NCI-H526 treated with DMSO at 0.1 percent for 48 hours (cell line): Measurements from ENCODE around the gene MACF1.
"Not testable (repeated sequence)": the region's sequence is repeated elsewhere in the genome, so short reads cannot be mapped to it uniquely, and the experiment has no call there.

Source experiments
- DNase-seq: peaks from one replicate; lab custom pipeline; 2025; lab: John Stamatoyannopoulos, UW

The MACF1 gene

DNA sequence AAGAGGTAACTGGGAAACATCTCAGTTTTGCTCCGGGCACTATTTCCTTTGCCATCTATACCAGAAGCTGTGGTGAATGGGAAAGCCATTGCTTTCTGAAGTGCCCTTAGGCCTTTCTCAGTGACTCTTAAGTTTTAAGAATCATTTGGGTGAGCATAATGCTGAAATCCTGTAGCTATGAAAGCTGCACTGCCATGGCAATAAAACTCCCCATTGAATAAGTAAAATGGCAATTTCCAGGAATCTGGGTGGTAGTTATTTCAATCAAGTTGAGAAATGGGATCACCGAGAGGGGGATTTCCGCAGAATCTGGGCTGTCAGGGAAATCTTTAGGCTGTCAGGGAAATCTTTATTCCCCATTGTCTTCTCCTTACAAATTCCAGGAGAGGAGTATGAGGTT is 26.8 kb upstream of the MACF1 start:
- no peak for DNase-seq

DNA sequence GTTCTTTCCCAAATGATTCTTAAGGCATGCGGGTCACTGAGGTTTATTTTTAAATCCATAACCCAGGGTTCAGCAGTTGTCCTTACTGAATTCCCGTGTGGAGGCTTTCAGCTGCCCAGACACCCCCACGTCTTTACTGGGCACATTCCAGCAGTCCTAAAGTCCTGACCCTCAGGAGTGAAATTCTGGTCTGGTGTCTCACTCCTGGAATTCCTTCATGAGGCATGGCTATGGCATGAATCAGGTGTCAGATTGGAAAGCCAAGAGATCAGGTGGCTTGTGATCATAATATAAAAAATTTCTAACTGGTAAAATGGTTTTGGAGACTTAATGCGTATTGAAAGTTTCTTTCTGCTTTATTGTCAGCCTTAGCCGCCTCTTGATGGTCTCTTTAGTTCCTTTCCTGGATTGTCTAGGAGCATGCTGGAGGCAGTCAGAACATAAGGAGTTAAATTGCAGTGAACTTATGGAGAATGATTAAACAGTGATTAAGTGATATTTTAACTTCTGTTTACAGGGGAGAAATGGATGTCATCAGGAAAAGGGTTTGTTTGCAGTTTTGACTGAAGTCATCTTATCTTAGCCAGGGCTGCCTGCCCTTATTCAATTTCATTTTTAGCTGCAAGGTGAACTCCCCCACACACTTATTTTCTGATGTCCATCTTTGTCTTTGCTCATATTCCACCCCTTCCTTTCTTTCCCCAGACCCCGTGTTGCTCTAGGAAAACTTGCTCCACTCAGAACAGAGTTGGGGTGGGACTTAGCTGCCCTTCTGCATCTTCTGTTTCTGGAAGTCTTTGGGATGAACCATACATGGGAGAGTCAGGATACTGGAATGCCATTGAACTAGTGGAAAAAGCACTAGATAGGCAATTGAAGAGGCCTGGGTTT is 25.7 kb upstream of the MACF1 start:
- DNase-seq, result no peak

DNA sequence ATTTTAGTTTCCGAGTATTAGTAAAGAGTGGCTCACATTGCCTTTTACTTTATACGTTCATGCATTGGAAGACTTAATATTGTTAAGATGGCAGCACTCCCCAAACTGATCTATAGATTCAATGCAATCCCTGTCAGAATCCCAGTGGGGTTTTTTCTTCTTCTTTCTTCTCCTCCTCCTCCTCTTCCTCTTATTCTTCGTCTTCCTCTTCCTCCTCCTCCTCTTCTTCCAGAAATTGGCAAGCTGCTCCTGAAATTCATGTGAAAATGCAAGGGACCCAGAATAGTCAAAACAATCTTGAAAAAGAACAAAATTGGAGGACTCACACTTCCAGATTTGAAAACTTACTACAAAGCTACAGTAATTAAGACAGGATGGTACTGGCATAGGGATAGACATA is 23.2 kb upstream of the MACF1 start:
- no peak for DNase-seq

DNA sequence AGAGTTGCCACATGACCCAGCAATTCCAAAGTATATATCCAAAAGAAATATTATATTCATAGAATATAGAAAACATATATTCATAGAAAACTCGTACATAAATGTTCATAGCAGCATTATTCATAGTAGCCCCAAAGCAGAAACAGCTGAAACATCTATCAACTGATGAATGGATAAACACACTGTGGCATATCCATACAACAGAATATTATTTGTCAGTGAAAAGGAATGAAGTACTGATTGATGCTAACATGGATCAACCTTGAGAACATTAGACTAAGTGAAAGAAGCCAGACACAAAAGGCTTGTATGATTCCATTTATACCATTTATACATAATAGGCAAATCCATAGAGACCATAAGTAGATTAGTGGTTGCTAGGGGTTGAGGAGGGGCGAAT is 21.7 kb upstream of the MACF1 start:
- no peak for DNase-seq

DNA sequence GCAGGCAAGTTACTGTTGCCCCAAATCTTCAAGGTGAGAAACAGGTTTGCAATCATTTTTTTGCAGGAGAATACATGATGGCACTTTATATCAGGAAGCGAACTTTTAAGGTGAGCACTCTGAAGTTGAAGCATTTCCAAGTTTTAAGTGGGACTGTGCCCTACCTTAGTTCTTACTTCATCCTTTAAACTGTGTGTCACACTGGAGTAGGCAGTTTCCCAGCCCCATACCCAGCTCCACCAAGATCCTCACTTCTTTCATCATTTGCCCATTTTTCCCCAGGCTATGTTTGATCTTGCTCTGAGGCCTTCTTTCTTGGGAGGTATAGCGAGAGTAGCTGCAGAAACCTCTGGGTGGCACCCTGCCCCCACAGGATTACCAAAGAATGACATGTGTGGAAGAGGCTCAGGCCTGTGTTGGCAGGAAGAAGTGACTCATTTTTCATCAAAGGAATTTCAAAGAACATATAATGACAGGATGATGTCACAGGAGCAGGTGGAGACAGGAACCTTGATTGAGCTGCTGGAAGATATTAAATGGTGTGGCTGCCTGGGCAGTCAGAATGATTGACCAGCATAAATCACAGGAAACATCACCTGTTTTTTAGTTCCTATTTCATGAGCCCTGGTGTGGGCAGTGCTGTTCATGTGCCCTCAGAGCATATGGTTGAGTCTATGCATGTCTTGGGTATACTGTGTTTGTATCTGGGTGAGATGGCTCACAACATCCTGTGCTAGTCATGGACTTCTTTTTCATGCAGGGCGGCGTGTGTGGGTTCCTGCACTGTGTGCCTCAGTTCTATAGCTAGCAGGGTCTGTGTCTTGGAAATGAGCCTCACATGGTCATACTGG is 20.8 kb upstream of the MACF1 start:
- DNase-seq, result no peak

DNA sequence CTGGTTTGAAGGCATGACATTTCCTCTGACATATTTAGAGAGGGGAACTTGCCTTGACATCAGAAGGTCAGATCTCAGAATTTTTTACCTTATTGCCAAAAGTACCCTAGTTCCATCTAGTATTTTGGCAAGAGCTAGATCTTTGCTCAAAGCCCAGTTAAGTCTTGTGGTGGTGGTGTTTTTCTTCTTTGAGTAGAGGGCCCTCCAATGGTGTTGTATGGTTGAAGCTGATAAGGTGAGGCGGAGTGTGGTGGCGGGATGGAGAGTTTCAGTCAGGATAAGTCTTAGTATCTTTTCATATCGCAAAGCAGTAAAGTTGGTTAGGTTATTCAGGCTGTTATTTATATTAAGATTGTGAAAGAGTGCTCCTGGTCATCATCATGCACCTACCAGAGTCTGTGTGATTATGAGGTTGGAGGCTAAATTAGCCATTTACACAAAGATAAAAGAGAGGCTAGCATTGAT is 20.1 kb upstream of the MACF1 start:
- DNase-seq, result no peak

DNA sequence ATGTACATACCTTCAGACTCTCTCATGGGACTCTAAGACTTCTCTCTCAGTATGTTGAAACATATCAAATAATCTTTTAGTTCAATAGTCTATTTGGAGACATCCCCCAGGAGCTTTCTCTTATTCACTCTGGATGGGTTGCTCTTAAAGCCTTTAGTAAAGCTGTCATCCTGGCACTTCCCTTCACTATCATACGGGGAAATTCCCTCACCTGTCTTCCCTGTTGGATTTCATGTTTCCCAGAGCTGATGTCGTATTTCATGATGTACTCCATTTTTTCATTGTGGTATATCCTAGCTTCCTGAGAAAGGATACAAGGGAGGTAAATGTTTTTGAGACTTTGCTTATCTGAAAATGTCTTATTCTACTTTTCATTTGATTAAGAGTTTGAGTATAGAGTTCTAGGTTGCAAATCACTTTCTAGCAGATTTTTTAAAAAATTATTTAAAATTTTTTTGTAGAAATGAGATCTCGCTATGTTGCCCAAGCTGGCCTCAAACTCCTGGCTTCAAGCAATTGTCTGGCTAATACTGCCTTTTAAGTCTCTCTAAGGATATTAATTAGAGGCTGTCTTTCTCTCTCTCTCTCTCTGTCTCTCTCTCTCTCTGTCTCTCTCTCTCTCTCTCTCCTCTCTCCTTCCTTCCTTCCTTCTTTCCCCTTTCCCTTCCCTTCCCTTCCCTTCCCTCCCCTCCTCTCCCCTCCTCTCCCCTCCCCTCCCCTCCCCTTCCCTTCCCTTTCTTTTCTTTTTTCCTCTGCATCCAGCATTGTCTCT is 17.0 kb upstream of the MACF1 start:
- DNase-seq, result no peak

DNA sequence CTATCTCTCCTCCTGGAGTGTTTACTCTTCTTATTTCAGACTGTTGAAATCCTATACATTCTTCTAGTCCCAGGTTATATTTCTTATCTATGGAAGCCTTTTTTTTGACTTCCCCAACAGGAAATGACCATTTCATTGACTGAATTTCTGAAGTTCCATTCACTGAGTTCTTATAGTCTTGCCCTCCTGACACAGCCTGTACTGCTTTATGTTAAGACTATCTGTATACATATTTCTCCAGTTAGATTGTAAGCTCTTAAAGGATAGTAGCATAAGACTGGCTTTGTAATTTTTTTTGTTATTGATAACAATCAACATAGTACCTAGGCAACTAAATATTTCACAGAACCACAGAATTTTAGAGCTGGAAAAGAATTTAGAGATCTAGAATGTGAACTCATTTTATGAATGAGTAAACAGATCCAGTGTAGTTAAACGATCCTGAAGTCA is 14.9 kb upstream of the MACF1 start:
- DNase-seq, result no peak

DNA sequence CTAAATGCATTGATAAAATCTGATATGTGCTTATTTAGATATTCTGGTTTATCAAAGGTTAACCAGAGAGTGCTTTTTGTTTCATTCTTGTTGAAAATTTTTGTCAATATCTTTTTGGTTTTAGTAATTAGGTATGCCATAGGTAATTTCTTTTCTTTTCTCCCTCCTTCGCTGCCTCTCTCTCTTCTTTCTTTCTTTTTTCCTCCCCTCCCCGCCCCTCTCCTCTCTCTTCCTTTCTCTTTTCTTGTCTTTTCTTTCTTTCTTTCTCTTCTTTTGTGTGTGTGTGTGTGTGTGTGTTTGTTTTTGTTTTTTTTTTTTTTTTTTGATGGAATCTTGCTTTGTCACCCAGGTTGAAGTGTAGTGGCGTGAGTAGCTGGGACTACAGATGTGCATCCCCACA is 14.4 kb upstream of the MACF1 start:
- DNase-seq, result no peak

DNA sequence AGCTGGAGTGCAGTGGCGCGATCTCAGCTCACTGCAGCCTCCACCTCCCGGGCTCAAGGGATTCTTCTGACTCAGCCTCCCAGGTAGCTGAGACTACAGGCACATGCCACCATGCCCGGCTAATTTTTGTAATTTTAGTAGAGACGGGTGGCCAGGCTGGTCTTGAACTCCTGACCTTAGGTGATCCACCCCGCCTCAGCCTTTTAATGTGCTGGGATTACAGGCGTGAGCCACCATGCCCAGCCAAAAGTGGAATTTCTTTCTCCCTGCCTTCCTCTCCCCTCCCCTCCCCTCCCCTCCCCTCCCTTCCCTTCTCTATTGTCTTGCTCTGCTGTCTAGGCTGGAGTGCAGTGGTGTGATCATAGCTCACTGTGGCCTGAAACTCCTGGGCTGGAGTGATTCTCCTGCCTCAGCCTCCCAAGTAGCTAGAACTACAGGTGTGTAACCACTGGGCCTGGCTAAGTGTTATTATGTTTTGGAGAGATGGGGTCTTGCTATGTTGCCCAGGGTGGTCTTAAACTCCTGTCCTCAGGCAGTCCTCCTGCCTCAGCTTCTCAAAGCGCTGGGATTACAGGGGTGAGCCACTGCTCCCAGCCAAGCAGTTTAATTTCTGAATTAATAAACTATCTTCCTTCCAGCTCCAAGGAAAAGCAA is 10.0 kb upstream of the MACF1 start:
- DNase-seq, result no peak

DNA sequence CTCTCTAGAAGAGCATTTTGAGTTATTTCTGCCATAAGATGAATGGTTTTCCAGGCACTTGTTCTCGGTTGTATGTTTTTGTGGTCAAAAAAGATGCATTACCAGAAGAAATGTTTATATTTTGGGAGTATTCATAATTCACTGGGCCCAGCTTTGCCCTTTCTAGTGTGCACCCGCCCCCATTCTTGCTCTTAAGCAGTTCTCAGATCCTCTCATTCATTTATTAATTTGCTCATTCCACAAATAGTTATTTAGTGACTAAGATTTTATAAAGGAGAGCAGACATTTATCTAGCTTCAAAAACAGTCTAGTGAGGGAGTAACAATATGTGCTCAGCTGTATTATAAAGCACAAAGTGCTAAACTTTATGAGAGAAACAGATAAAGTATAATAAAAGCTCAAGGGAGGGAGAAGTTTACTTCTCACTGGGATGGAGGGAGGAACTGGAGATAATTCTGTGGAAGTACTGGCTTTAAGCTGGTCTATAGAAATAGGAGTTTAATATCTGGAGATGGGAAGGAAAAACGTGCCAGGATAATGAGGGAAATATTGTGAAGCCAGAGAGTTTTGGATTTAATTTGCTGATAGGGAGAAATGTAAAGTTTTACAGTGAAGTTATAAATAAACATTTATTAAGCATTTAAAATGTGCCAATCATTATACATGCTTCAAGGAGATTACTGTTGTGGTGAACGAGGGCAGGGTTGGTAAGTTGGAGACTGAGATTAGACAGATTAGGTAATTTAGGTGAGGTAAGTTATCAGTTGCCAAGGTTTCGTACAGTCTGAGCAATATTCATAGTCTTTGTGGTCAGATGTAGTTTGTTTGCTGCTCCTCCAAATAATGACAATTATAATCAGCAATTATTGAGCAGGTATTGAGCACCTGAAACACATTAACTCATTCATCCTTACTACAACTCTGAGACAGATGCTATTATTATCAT is 9.1 kb upstream of the MACF1 start:
- no peak for DNase-seq

DNA sequence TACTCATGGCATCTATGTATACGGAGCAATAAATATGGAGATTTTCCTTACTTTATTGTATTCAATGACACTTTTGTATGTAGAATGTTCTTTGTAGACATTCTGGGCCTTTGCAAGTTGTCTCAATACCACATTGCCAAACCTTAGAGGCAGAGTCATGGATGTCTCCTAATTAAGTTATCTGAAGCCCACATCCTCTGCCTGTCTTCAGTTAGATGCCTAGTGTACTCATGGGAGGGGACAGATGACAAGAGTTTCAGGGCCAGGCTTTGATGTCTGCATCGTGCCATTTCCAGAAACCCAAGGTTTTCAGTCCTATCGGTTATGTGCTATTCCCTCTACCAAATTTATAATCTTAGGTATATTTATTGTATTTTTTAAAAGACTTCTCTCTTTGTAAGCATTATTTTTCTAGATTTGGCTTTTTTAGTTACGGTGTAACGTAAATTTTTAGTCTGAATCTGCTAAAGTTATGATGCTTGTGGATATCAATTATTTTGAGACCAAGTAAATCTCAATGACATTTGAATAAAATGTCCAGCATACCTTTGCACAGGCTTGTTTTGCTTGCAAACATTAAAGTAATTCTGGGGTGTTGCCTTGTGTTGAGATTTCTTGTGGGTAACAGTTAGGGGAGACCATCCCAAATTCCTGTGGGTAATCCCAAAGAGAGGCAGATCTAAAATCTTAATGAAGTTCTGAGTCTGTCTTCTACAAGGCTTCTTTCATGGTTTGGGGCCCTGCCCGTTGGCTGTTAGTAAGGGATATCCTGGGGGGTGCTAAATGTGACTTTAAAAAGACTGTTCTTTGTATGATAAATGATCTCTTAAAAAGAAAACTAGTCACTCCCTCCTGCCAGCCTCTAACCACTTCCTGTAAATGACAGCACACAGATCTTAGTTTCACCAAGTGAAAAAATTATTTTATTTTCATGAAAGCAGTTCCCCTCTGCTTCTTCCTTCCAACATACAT is 8.0 kb upstream of the MACF1 start:
- no peak for DNase-seq

DNA sequence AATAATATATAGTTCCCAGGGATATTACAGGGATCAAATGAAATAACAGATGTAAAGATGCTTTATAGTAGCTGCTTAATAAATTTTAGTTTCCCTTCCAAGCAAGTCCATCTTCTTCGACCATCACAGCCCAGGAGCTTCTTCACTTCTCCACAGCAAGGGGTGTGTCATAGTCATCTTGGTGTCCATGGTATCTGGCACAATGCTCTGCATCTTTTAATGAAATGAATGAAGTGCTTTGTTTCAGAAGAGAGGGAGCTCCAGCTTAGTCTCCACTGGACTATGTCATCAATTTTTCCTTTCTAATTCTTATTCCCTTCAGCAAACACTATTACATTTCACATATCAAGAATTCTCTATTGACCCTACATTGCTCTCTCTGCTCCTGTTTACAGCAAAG is 4.9 kb upstream of the MACF1 start:
- DNase-seq, result no peak

DNA sequence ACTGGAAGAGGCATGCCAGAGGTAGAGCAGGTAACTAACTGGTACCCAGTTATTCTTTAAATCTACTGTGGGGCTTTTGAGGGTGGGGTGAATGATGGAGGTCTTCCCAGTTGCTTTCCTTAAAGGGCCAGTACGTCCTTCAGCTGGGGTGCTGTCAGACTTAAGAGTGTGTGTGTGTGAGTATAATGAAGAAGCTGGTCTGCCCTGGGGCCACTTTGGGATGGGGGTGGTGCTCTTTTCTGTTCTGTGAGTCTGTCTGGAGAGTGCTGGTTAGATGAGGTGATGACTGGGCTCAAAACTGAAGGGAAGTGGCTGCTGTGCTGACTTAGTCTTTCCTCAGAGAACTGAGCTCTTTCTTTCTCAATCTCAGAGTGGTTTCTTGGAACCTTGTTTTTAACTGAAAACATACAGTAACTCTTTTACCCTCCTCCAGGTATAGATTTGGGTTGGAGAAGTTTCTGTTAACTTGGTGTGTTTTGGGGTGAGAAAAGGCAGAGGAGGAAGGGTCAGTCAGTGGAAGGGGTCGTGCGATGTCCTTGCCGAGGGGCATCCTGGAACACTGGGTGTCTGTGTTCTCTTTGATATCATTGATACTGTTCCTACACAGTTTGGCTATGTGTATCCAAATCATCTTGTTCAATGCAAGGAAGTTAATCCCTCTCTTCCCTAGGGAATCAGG is 746 bp downstream of the MACF1 start:
- no peak for DNase-seq

DNA sequence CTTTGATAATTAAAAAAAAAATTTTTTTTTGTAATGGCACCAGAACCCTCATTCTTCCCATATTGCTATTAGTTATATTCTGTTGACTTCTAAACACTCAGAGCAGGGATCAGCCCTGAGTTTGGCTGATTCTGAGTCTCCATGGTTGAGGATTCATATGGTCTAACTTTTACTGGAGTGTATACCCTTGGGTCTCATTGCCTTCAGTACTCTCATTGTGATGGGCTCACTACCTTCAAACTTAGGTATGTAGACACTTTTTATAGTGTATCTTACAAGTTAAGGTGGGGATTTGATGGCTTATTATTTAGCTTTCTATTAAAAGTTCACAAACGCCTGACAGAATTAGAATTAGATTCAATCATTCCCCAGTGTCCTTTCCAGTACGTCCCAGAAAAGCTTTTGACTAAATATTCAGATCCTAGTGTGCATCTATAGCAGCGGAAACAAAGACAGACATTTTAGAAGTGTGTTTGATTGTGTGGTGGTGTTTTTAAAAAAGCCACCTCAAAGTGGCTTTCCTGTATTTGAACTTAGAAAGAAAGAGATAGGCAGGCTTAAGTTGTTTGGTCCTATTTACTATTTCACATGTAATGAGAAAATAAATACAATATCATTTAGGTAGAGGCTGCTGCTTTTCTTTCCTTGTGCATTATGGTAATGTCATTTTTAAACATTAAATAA is 1.4 kb downstream of the MACF1 start:
- no peak for DNase-seq

DNA sequence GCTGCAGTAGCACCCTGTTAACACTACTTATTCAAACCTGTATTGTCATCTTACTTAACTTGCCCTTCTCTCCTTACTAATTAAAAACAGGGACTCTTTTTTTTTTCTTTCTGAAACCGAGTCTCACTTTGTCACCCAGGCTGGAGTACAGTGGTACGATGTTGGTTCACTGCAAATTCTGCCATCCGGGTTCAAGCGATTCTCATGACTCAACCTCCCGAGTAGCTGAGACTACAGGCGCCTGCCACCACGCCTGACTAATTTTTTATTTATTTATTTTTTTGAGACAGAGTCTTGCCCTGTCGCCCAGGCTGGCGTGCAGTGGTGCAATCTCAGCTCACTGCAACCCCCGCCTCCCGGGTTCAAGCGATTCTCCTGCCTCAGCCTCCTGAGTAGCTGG is 3.9 kb downstream of the MACF1 start:
- not testable (repeated sequence) for DNase-seq

DNA sequence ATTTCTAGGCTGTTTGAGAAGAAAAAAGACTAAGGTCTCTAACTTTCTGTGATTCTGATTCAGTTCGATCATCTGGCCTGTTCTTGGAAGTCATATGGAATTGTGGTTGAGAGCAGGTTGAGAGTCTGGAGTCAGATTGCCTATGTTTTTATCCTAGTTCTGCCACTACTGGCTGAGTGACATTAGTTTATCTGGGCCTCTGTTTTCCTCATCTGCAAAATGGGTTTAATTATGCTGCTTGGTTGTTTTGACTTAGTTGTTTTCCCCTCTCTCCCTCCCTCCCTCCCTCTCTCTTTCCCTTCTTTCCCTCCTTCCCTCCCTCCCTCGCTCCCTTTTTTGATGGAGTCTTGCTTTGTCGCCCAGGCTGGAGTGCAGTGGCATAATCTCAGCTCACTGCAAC is 6.2 kb downstream of the MACF1 start:
- DNase-seq, result no peak

DNA sequence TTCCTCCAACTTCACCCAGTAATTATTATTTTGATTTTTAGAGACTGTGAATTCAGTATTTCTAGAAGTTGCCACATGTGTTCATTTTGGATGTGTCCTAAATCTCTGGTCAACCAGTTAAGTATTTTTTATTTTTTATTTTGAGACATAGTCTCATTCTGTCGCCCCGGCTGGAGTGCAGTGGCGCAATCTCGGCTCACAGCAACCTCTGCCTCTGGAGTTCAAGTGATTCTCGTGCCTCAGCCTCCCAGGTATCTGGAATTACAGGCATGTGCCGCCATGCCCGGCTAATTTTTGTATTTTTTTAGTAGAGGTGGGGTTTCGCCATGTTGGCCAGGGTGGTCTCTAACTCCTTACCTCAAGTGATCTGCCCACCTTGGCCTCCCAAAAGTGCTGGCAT is 8.0 kb downstream of the MACF1 start:
- DNase-seq, result no peak
